ENCODE results near the gene ZNF624. TPM values are rescaled to one million over a fixed set of nuclear protein-coding genes. Genes with fewer than 3 reads are reported as not detected.

ZNF624 gene
- polyA plus RNA-seq, 2 of the 4 experiments (the other 2 are of a cell fraction), result 3.0 to 4.3 TPM

DNA sequence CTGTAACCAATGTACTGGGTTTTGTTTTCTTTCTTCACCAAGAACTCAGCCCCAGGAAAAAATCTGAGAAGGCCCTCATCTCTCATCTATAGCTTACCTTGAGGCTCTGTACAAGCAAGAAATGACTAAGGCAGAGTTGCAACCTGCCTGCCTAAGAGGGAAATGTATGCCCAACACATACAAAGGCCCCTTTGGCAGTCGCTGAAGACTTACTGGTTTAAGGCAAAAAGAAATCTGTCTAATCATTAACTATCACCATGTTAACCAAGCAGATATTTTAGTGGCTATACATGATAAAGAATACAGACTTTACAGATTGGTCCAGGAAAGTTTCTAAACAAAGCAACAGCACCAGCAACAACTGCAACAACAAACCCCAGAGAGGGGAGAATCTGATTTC lies 14.2 kb downstream of the ZNF624 start (continued):
- no peak for TF ChIP-seq REST (IDR thresholded peaks at IDR 0.05)

DNA sequence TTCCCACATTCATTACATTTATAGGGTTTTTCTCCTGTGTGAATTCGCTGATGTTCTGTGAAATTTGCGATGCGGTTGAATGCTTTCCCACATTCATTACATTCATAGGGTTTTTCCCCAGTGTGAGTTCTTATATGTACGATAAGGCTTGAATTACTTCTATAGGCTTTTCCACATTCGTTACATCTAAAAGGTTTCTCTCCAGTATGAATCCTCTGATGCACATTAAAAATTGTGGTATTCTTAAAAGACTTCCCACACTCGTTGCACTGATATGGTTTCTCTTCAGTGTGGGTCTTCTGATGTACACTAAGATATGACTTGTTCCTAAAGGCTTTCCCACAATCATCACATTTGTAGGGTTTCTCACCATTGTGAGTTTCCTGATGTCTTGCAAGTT lies 30.4 kb downstream of the ZNF624 start:
- no peak for TF ChIP-seq MYC (IDR thresholded peaks at IDR 0.05; ENCODE audit: borderline replicate concordance, low read length)
- 0 out of 2 replicates have a peak, but pooled peaks have one; percentile 10 for TF ChIP-seq GATA3 (IDR thresholded peaks at IDR 0.05; ENCODE audit: borderline replicate concordance)
- POLR2A ChIA-PET, result no interaction called here
- no peak overlapping the region for H3K4me3 ChIP-seq
- no peak for ATAC-seq
- no peak overlapping the region for H3K27ac ChIP-seq
- no peak for DNase-seq (ENCODE audit: low read depth in 1 of 2, low spot score in 1 of 2)
- no peaks in the 10 kb centered on the region for H3K4me1 ChIP-seq
- FAIRE-seq, result peak; percentile 39
- whole genome bisulfite sequencing (ENCODE audit: missing lambda C conversion rate), result 88% methylated on average over 6 of the region's 6 CpGs
- CTCF ChIA-PET, result no interaction called here
- H3K4me2 ChIP-seq, result no peak overlapping the region
- H3K9me3 ChIP-seq, result peaks cover 99% of the 10 kb centered on the region

GRCh38 chr17:16622540-16623277 lies 30.9 kb downstream of the ZNF624 start:
- Histone ChIP-seq H3K27ac (no peak overlapping the region), H3K4me3 (no peak overlapping the region), H3K9me3 (peaks cover 100% of the 10 kb centered on the region), H3K4me2 (no peak overlapping the region), H3K4me1 (no peaks in the 10 kb centered on the region)
- no peak for ATAC-seq
- DNase-seq (ENCODE audit: low read depth in 1 of 2, low spot score in 1 of 2), result no peak
- FAIRE-seq, result peak; percentile 93
- TF ChIP-seq, protein P1, sequence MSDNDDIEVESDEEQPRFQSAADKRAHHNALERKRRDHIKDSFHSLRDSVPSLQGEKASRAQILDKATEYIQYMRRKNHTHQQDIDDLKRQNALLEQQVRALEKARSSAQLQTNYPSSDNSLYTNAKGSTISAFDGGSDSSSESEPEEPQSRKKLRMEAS (IDR thresholded peaks at IDR 0.05), result no peak
- TF ChIP-seq, protein P2, sequence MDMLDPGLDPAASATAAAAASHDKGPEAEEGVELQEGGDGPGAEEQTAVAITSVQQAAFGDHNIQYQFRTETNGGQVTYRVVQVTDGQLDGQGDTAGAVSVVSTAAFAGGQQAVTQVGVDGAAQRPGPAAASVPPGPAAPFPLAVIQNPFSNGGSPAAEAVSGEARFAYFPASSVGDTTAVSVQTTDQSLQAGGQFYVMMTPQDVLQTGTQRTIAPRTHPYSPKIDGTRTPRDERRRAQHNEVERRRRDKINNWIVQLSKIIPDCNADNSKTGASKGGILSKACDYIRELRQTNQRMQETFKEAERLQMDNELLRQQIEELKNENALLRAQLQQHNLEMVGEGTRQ (IDR thresholded peaks at IDR 0.05), result 0 out of 2 replicates have a peak, but pooled peaks have one; percentile 1
- peak; percentile 31; the same call in 1 of the 2 replicates for TF ChIP-seq GATA3 (IDR thresholded peaks at IDR 0.05; ENCODE audit: borderline replicate concordance)
- ChIA-PET CTCF (no interaction called here), POLR2A (no interaction called here)
- 93% methylated on average over 5 of the region's 5 CpGs for WGBS (ENCODE audit: missing lambda C conversion rate)

DNA sequence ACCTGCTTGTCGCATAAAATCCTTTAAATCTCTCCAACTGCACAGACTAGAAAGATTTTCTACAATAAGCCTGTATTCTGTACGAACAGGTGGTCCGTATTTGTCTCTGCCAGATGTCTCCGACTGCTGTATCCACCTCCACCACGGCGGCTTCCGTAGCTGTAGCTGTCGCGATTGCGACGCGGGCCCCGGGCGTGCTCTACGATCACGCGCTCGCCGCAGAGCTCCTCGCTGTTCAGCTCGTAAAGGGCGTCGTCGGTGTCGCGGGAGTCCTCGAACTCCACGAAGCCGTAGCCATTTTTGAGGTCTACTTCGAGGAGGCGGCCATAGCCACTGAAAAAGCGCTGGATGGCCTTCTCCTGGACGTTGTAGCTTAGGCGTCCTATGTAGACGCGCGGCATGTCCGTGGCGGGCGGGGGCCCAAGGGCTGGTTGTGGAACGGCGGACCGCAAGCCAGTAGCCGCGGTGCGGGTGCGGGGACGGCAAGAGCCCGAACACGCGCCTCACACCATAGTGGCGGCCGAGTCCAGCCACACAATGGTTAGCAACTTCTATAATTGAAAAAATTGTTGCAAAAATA lies 36.1 kb downstream of the ZNF624 start:
- Histone ChIP-seq H3K4me2 (no peak overlapping the region), H3K27ac (no peak overlapping the region), H3K4me3 (no peak overlapping the region), H3K9me3 (peaks cover 97% of the 10 kb centered on the region), H3K4me1 (no peaks in the 10 kb centered on the region)
- ChIA-PET POLR2A (no interaction called here), CTCF (interaction anchor here (2.4 kb wide), 1 partner anchor 10 kb away, joined by 7 read pairs; no protein-coding TSS in a partner anchor)
- 86% methylated on average over 53 of the region's 53 CpGs for WGBS (ENCODE audit: missing lambda C conversion rate)
- ATAC-seq (no peak), FAIRE-seq (no peak), DNase-seq (ENCODE audit: low read depth in 1 of 2, low spot score in 1 of 2) (no peak)
- no peak for TF ChIP-seq CHD2 (IDR thresholded peaks at IDR 0.05; ENCODE audit: low read length, partially characterized antibody)
- TF ChIP-seq FOSL2 (IDR thresholded peaks at IDR 0.05), result no peak
- TF ChIP-seq FOSL2 (CRISPR knock-in tag; IDR thresholded peaks at IDR 0.05), result no peak
- TF ChIP-seq FOSB (CRISPR knock-in tag; IDR thresholded peaks at IDR 0.05), result no peak
- no peak for TF ChIP-seq RFX5 (IDR thresholded peaks at IDR 0.05)
- TF ChIP-seq RNF2 (IDR thresholded peaks at IDR 0.05; ENCODE audit: borderline replicate concordance, low read depth), result no peak

Data from A549 (cell line).